ENCODE measurements around the gene IWS1.
"Not testable (repeated sequence)": the region's sequence is repeated elsewhere in the genome, so short reads cannot be mapped to it uniquely, and the experiment has no call there.

The IWS1 gene

GRCh38 chr2:127560201-127560930 is 34.1 kb upstream of the IWS1 start:
- DNase-seq = no peak

DNA sequence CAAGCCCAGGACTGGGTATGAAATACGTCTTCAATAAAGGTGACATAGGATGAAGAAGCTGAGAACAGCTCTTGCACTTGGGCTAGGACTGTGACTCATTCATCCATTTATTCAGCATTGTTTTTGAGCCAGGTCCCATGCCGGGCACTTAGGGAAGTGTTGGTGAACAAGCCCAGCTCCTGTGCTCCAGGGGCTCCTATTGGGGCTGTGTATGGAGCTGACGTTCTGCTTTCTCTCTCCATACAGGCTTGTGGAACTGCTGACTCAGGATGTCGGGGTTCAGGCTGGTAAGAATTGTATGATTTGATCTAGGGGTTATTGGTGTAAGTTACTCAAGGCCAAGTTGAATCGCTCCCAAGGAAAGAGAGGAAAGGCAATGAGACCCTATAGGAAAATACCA is 33.2 kb upstream of the IWS1 start:
- DNase-seq = no peak

GRCh38 chr2:127558911-127559310 is 32.6 kb upstream of the IWS1 start:
- no peak for DNase-seq

- DNase-seq = no peak
Observed at GRCh38 chr2:127552846-127553245, 26.6 kb upstream of the IWS1 start.

DNA sequence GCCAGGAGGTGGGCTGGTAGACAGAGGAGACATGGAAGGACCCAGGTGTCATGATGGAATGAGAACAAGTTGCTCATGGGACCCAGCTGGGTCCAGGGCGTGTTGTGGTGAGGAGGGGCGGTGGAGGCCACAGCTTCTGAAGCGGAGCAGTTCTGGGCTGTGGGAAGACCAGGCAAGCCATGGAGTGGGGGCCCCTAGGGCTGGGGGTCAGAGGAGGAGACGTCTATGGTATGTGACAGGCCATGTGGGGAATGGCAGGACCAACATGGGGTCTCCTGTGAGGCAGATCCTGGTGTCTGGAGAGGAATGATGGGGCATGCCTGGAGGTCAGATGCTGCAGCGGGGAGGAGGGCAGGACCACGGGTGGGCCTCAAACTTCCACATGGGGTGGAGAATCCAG is 26.0 kb upstream of the IWS1 start:
- no peak for DNase-seq

DNA sequence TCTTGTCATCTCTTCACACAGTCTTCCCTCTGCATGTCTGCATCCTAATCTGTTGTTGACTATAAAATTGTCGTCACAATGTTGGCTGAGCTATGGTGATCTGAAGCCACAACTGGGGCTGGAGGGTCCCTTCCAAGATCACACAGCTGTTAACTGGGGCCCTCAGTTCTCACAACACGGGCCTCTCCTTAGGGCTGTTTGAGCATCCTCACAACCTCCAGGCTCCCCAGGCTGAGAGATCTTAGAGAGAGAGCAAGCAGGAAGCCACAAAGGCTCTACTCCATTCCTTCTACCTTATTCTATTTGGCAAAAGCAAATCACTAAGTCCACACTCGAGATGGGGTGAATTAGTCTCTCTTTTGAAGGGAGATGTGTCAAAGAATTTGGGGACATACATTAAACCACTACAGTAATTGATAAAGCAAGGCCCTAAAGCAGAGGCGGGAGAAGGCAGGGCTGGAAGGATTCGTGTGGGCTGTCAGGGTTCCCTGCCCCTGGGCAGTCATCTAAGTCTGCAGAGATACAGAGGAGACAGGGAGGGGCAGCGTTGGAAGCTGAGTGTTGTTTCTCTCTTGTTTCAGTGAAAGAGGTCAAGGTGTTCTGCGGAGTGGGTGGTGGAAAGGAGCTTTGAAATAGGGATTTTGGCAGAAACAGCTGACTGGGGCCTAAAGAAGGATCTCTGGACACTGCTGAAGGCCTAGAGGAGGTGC is 25.1 kb upstream of the IWS1 start:
- no peak for DNase-seq

DNA sequence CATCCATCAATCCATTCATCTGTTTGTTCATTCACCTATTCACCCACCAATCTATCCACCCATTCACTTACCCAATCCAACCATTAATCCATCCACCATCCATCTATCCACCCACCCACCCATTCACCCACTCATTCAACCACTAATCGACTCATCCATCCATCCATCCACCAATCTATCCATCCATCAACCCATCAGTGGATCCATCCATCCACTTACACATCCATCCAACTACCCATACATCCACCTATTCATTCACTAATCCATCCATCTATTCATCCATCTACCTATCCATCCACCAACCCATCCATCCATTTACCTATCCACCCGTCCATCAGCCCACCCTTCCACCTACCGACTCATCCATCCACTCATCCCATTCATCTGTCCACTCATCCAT is 20.5 kb upstream of the IWS1 start:
- no peak for DNase-seq

GRCh38 chr2:127545796-127546195 is 19.5 kb upstream of the IWS1 start:
- no peak for DNase-seq

DNA sequence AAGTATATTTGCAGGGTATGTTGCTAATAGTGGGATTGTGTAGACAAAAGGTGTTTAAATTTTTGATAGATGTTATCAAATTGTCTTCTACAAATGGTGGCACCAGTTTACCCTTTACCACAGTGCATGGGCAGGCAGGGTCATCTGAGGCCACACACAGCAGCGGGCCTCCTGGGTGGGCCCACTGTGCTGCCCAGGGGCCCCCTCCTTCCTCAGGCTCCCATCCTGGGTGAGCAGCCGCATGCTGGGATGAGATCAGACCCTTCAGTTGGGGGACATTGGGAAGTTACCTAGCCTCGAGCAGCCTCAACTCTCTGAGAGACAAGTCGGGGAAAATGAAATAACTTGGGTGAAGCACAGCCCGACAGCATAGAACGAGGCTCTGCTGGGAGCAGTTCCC is 18.9 kb upstream of the IWS1 start:
- no peak for DNase-seq

GRCh38 chr2:127543013-127543501 is 16.8 kb upstream of the IWS1 start:
- not testable (repeated sequence) for DNase-seq

- DNase-seq = no peak
Observed at GRCh38 chr2:127542231-127542630, 15.9 kb upstream of the IWS1 start.

GRCh38 chr2:127541809-127542208 is 15.5 kb upstream of the IWS1 start:
- no peak for DNase-seq

GRCh38 chr2:127537644-127538043 is 11.4 kb upstream of the IWS1 start:
- DNase-seq = no peak

GRCh38 chr2:127536707-127537541 is 10.6 kb upstream of the IWS1 start:
- no peak for DNase-seq

- no peak for DNase-seq
Observed at GRCh38 chr2:127535918-127536317, 9.6 kb upstream of the IWS1 start.

- no peak for DNase-seq
Observed at GRCh38 chr2:127535422-127535901, 9.2 kb upstream of the IWS1 start, which contains the start of gene MYO7B. Gene MYO7B (plus strand): TSS chr2:127535683. CDS start chr2:127559723, 24,040 bp downstream.

GRCh38 chr2:127532296-127532695 is 6.0 kb upstream of the IWS1 start:
- DNase-seq = no peak

- no peak for DNase-seq
Observed at GRCh38 chr2:127531221-127531648, 4.9 kb upstream of the IWS1 start.

DNA sequence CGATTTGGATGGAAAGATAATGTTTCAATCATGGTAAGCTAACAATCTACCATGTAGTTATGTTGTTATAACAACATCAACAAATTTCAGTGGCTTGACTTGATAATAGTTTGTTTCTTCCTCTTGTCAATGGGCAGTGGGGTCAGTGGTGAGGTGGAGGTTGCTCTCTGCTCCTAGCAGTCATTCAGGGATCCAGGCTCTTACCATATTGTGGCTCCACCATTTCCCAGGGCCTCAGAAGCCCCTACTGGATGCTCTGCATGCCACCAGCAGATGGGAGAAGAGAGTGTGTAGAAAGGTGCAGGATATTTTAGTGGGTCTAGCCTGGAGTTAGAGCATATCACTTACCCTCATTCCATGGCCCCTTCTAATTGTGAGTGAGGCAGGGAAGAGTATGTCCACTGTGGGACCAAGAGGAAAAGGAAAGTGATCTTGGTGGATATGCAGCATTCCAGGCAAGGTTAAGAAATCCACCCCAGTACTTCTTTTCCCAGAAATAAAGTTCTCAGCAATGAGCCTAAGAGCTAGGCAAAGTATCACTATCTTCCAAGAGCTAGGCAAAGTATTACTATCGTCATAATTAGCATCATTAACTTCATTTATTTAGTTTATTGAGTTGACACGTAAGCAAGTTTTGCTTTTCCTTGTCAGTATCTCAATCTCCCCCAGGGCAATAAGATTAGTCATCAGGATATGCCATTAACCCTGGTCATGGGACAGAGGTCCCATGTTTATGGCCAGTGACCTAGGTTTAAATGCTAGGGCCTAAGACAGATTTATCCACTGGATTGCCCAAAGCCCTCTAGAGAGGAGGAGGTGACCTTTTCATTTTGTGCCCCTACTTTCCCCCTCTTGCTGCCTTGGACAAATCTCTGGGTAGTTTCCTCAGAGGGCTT is 4.2 kb upstream of the IWS1 start:
- no peak for DNase-seq

GRCh38 chr2:127529416-127529815 is 3.1 kb upstream of the IWS1 start:
- not testable (repeated sequence) for DNase-seq

DNA sequence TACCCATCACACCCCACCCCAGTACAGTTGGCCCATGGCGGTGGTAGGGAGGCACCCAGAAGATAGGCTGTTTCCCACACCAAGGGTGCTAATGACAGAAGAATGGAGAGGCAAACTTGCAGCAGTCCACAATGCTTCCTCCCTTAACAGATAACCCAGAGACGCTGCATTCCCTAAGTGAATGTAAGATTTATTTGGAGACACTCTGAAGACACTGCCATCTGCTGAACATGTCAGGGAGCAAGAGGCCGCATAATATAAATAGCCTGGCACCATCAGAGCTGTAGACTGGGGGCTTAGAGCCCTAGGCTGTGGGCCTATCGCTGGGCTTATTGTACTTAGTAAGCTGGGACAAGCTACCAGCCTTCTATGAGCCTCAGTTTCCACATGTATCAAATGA is 2.2 kb upstream of the IWS1 start:
- no peak for DNase-seq
